ENCODE results near the gene PAM16.
A peak's percentile ranks its signal among the peaks of the same experiment; 100 is the strongest.

The PAM16 gene

GRCh38 chr16:4317532-4318450 lies 33.3 kb downstream of the PAM16 start:
- TF ChIP-seq, protein P1, sequence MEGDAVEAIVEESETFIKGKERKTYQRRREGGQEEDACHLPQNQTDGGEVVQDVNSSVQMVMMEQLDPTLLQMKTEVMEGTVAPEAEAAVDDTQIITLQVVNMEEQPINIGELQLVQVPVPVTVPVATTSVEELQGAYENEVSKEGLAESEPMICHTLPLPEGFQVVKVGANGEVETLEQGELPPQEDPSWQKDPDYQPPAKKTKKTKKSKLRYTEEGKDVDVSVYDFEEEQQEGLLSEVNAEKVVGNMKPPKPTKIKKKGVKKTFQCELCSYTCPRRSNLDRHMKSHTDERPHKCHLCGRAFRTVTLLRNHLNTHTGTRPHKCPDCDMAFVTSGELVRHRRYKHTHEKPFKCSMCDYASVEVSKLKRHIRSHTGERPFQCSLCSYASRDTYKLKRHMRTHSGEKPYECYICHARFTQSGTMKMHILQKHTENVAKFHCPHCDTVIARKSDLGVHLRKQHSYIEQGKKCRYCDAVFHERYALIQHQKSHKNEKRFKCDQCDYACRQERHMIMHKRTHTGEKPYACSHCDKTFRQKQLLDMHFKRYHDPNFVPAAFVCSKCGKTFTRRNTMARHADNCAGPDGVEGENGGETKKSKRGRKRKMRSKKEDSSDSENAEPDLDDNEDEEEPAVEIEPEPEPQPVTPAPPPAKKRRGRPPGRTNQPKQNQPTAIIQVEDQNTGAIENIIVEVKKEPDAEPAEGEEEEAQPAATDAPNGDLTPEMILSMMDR (IDR thresholded peaks at IDR 0.05; ENCODE audit: low read depth, low read length), result no peak
- peak overlapping the region; percentile 71 for H3K27ac ChIP-seq
- DNase-seq, result peak; percentile 66
- no peaks in the 10 kb centered on the region for H3K27me3 ChIP-seq (ENCODE audit: insufficient read depth, low read depth, severe bottlenecking)
- H3K4me3 ChIP-seq (ENCODE audit: low read depth, low read length), result peak overlapping the region; percentile 4
- no peaks in the 10 kb centered on the region for H3K9me3 ChIP-seq (ENCODE audit: severe bottlenecking)
- H3K36me3 ChIP-seq, result no peaks in the 10 kb centered on the region

GRCh38 chr16:4316864-4317531 lies 34.1 kb downstream of the PAM16 start:
- Histone ChIP-seq H3K36me3 (no peaks in the 10 kb centered on the region), H3K9me3 (ENCODE audit: severe bottlenecking) (no peaks in the 10 kb centered on the region), H3K4me3 (ENCODE audit: low read depth, low read length) (peak overlapping the region; percentile 80), H3K27me3 (ENCODE audit: insufficient read depth, low read depth, severe bottlenecking) (no peaks in the 10 kb centered on the region), H3K27ac (peak overlapping the region; percentile 74)
- no peak for DNase-seq
- TF ChIP-seq, protein P1 (IDR thresholded peaks at IDR 0.05; ENCODE audit: low read depth, low read length), result no peak

GRCh38 chr16:4316108-4316863 lies 34.8 kb downstream of the PAM16 start:
- TF ChIP-seq, protein P1 (IDR thresholded peaks at IDR 0.05; ENCODE audit: low read depth, low read length), result no peak
- Histone ChIP-seq H3K9me3 (ENCODE audit: severe bottlenecking) (no peaks in the 10 kb centered on the region), H3K36me3 (no peaks in the 10 kb centered on the region), H3K27ac (peak overlapping the region; percentile 74), H3K27me3 (ENCODE audit: insufficient read depth, low read depth, severe bottlenecking) (no peaks in the 10 kb centered on the region), H3K4me3 (ENCODE audit: low read depth, low read length) (peak overlapping the region; percentile 80)
- no peak for DNase-seq

DNA sequence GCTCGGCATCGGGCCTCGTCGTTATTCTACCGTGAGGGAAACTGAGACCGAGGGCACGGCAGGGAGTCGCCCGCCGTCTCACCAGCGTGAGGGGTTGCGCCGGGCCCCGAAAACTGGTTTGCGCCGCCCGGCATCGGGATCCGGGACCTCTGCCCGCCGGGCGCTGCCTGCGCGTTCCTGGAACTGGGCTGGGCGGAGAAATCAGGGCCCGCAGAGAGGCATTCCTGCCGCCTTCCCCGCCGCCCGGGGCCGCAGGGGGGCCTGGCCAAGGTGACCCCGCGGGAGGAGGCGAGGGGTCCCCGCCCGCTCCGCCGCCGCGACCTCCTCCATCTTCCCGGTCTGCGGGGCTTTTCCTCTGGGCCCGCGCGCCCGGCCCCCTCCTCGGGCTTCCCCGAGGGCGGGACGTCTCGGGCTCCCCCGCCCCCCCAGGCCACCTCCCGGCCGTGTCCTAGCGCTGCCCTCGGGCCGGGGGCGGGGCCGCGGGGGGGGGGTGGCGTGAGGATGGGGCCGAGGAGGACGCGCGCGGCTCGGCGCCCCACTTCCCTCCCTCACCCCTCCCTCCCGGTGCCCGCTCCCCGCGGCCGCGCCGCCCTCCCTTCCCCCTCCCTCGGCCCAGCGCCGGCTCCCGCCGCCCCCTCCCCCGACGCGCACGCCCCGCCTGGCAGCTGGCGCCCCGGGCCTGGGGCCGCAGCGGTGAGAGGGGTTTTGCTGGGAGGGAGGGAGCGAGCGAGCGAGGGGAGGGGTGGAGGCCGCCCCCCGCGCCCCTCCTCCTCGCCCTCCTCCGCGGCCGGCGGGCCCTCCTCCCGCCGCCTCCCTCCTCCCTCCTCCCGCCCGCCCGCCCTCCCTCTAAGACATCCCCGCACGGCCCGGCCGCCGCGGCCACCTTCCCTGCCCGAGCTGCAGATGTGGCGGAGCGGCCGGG lies 35.7 kb downstream of the PAM16 start, which contains the start of gene GLIS2:
Gene GLIS2 (plus strand): TSS at position 882 of the 922 bp plus-strand sequence. CDS start 16,214 bp downstream, outside the sequence.
- Histone ChIP-seq H3K36me3 (no peaks in the 10 kb centered on the region), H3K9me3 (ENCODE audit: severe bottlenecking) (no peaks in the 10 kb centered on the region), H3K27me3 (ENCODE audit: insufficient read depth, low read depth, severe bottlenecking) (no peaks in the 10 kb centered on the region), H3K4me3 (ENCODE audit: low read depth, low read length) (peak within 1 kb of the TSS; percentile 80), H3K27ac (peak within 1 kb of the TSS; percentile 96)
- DNase-seq, result peak; percentile 90
- TF ChIP-seq, protein P1 (IDR thresholded peaks at IDR 0.05; ENCODE audit: low read depth, low read length), result no peak

All from WERI-Rb-1 (cell line).